Endodermal cell (in vitro differentiated cells): Measurements from ENCODE around the gene SNRPD2. TPM values are rescaled to one million over a fixed set of nuclear protein-coding genes. Genes with fewer than 3 reads are reported as not detected.

Experiments used
- DNase-seq: peaks from one replicate; pipeline ENCODE4 v3.0.0-alpha.2; 2017
- H3K27ac ChIP-seq: 2 replicates; pipeline ENCODE4 v1.5.1; 2013; ENCODE audit warnings: mild to moderate bottlenecking, low read depth, low read length, moderate library complexity
- H3K27me3 ChIP-seq: 2 replicates; pipeline ENCODE4 v1.6.1; 2013; ENCODE audit warnings: mild to moderate bottlenecking, low read length, moderate library complexity; ENCODE audit not compliant: insufficient read depth, control insufficient read depth, poor library complexity, severe bottlenecking
- H3K36me3 ChIP-seq: 2 replicates; pipeline ENCODE4 v1.7.0; 2013; ENCODE audit warnings: mild to moderate bottlenecking, low read length, moderate library complexity; ENCODE audit not compliant: control insufficient read depth, insufficient read depth
- H3K4me1 ChIP-seq: one replicate; pipeline ENCODE4 v1.7.0; 2013; ENCODE audit warnings: low read length; ENCODE audit not compliant: control insufficient read depth, insufficient read depth
- H3K4me3 ChIP-seq: 2 replicates; pipeline ENCODE4 v1.5.1; 2013; ENCODE audit warnings: mild to moderate bottlenecking, low read length, moderate library complexity
- H3K9ac ChIP-seq: 2 replicates; pipeline ENCODE4 v1.6.1; 2013; ENCODE audit warnings: mild to moderate bottlenecking, low read length, moderate library complexity; ENCODE audit not compliant: poor library complexity, severe bottlenecking; ENCODE audit errors: extremely low read depth
- H3K9me3 ChIP-seq: 2 replicates; pipeline ENCODE4 v1.6.1; 2013; ENCODE audit warnings: mild to moderate bottlenecking, low read length, moderate library complexity; ENCODE audit not compliant: control insufficient read depth
- H3K27ac Mint-ChIP-seq: 2 replicates; pipeline ENCODE4 v1.8.0; 2020; ENCODE audit warnings: mixed read lengths
- H3K27me3 Mint-ChIP-seq: 2 replicates; pipeline ENCODE4 v1.8.0; 2021; ENCODE audit warnings: mild to moderate bottlenecking, mixed read lengths; ENCODE audit not compliant: insufficient read depth
- H3K36me3 Mint-ChIP-seq: 2 replicates; pipeline ENCODE4 v1.8.0; 2020; ENCODE audit warnings: low read depth, mixed read lengths
- H3K4me1 Mint-ChIP-seq: 2 replicates; pipeline ENCODE4 v1.8.0; 2020; ENCODE audit warnings: mixed read lengths
- H3K4me3 Mint-ChIP-seq: 2 replicates; pipeline ENCODE4 v1.8.0; 2020; ENCODE audit warnings: mild to moderate bottlenecking, moderate library complexity, mixed read lengths
- H3K9me3 Mint-ChIP-seq: 2 replicates; pipeline ENCODE4 v1.8.0; 2020; ENCODE audit warnings: mild to moderate bottlenecking, mixed read lengths
- WGBS, 2 experiments: methylation state at CpG; one replicate each; pipeline versions ENCODE4 v1.1.5 to v1.1.7; 2013; ENCODE audit warnings: missing lambda C conversion rate in 2 of 2, mixed read lengths in 1 of 2; ENCODE audit not compliant: insufficient coverage in 1 of 2, insufficient read length in 1 of 2; 5-methylcytosine and 5-hydroxymethylcytosine counted together
- total RNA-seq, 2 donors: library from RNA; stranded (reverse); fragmentation: NEBNext Ultra II Directional in 1 of 2; extraction: Animal tissue kit (Norgen Biotek cat#: 25700) in 1 of 2; gene quantifications; 2 replicates in 1 of 2; 3 replicates in 1 of 2; pipeline ENCODE4 v1.2.1, GENCODE V29; 2021
- TF ChIP-seq, protein P1 (sequence below): fragments of 200-600 bp; sonication (generic); conservative IDR thresholded peaks from 2 replicates; pipeline ENCODE4 v1.5.0; 2021; ENCODE audit warnings: antibody characterized with exemption, mild to moderate bottlenecking

Gene SNRPD2
- total RNA-seq, 2 donors from 2014 or later, result 644 to 654 TPM

DNA sequence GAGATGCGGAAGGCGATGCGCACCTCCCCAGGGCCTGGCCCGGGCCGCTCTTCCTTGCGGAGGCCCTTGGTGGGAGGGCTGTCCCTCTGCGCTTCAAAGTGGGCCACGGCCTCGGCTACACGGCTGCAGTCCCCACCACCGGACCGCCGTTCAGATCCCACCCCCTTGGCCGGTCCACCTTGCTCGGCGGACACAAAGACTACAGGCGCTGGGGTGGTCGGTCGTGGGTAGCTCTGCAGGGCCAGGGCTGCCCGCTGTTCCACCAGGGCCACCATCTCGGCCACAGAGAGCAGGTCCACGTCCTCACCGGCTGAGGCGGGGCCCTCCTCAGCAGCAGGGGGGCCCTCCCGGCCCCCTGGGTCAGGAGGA lies 20.9 kb upstream of the SNRPD2 start:
- H3K27ac ChIP-seq, result no peak overlapping the region
- no peak overlapping the region for H3K9ac ChIP-seq
- no peak for DNase-seq
- Mint-ChIP-seq H3K4me3 (no peak overlapping the region), H3K4me1 (peaks cover 16% of the 10 kb centered on the region), H3K27ac (no peak overlapping the region), H3K27me3 (no peaks in the 10 kb centered on the region), H3K36me3 (peaks cover 26% of the 10 kb centered on the region), H3K9me3 (no peaks in the 10 kb centered on the region)
- WGBS, 2 experiments, result 96 to 98% methylated on average over 18 to 25 of the region's 25 CpGs
- H3K4me1 ChIP-seq, result no peaks in the 10 kb centered on the region
- H3K4me3 ChIP-seq, result no peak overlapping the region
- no peaks in the 10 kb centered on the region for H3K27me3 ChIP-seq
- TF ChIP-seq, protein P1, sequence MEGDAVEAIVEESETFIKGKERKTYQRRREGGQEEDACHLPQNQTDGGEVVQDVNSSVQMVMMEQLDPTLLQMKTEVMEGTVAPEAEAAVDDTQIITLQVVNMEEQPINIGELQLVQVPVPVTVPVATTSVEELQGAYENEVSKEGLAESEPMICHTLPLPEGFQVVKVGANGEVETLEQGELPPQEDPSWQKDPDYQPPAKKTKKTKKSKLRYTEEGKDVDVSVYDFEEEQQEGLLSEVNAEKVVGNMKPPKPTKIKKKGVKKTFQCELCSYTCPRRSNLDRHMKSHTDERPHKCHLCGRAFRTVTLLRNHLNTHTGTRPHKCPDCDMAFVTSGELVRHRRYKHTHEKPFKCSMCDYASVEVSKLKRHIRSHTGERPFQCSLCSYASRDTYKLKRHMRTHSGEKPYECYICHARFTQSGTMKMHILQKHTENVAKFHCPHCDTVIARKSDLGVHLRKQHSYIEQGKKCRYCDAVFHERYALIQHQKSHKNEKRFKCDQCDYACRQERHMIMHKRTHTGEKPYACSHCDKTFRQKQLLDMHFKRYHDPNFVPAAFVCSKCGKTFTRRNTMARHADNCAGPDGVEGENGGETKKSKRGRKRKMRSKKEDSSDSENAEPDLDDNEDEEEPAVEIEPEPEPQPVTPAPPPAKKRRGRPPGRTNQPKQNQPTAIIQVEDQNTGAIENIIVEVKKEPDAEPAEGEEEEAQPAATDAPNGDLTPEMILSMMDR, result no peak
- H3K9me3 ChIP-seq, result no peaks in the 10 kb centered on the region
- peaks cover 19% of the 10 kb centered on the region for H3K36me3 ChIP-seq

DNA sequence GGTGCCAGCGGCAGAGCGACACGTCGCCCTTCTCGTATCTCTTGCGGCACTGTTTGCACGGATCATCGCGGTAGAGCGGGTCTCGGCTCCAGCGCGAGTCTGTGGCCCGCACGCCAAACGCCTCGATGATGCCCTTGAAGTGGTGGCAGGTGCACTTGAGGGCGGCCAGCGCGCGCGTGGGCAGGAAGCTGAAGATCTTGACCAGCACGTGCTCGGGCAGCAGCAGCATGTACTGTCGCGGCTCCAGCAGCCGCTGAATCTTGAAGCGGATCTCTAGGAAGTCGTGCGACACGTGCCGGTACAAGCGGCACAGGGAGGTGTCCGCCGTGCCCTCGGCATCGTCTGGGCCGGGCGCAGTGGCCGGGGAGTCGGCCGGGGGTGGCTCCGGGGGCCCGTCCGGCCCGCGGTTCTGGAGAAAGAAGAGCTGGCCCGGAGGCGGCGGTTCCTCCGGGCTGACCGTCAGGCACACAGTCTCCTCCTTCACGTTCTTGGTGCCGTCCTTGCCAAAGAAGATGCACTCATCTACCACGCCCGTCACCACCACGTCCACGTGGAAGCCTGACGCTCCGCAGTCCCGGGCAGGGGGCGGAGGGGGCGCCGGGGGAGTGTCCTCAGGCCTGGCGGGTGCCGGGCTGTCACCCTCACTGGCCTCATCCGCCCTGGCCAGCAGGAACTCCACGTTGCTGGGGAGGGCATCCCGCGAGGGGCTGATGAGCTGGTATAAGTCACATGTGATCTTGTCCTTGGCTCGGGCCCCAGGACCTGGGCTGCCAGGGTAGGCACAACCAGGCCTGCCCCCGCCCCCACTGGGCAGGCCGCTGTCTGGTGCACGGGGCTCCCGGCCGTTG lies 20.3 kb upstream of the SNRPD2 start:
- WGBS, 2 experiments, result 96 to 97% methylated on average over 48 to 76 of the region's 76 CpGs
- peaks cover 26% of the 10 kb centered on the region for H3K36me3 Mint-ChIP-seq
- H3K9me3 Mint-ChIP-seq, result no peaks in the 10 kb centered on the region
- H3K4me1 Mint-ChIP-seq, result peaks cover 16% of the 10 kb centered on the region
- no peaks in the 10 kb centered on the region for H3K27me3 Mint-ChIP-seq
- Histone ChIP-seq H3K36me3 (peaks cover 19% of the 10 kb centered on the region), H3K27me3 (no peaks in the 10 kb centered on the region), H3K9me3 (no peaks in the 10 kb centered on the region), H3K4me1 (no peaks in the 10 kb centered on the region), H3K27ac (no peak overlapping the region), H3K9ac (no peak overlapping the region), H3K4me3 (no peak overlapping the region)
- no peak overlapping the region for H3K27ac Mint-ChIP-seq
- no peak for DNase-seq
- TF ChIP-seq, protein P1, result no peak
- H3K4me3 Mint-ChIP-seq, result no peak overlapping the region

DNA sequence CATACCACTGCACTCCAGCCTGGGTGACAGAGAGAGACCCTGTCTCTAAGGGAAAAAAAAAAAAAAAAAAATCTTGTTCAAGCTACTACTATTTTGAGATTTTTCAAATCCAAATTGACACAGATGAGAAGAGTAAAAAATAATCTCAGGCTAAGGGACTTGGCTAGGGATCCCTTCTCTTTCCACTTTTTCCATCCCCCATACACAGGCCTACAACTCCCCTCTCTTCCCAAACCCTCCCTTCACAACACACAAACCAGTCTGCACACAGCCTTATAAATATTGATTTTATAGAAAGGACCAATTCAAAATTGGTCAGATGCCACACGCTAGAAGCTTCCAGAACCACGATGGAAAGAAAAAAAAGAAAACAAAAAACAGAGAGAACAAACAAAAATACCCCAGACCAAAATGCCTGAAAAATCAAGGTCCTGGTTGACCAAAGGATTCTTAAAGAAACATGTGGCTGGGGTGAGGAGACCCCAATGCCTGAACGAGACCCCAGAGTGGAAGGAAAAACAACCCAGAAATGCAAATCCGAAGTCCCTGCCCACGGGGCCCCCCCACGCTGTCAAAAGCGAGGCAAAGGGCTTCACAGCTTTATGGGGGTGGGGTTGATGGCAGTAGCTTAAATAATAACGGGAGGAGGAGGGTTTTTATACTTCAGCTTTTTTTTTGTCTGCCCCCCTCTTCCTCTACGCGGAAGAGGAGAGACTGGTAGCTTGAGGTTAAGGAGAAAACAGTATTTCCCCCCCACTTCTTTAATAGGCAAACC lies 18.8 kb upstream of the SNRPD2 start:
- H3K27me3 ChIP-seq, result no peaks in the 10 kb centered on the region
- Mint-ChIP-seq H3K4me1 (peaks cover 6% of the 10 kb centered on the region), H3K27me3 (no peaks in the 10 kb centered on the region), H3K9me3 (no peaks in the 10 kb centered on the region), H3K36me3 (peaks cover 26% of the 10 kb centered on the region), H3K27ac (peak overlapping the region; percentile 52), H3K4me3 (no peak overlapping the region)
- H3K4me1 ChIP-seq, result no peaks in the 10 kb centered on the region
- H3K4me3 ChIP-seq, result no peak overlapping the region
- H3K27ac ChIP-seq, result no peak overlapping the region
- DNase-seq, result no peak
- WGBS, 2 experiments, result 86 to 95% methylated on average over 1 to 7 of the region's 10 CpGs
- TF ChIP-seq, protein P1, result no peak
- no peaks in the 10 kb centered on the region for H3K9me3 ChIP-seq
- no peak overlapping the region for H3K9ac ChIP-seq
- peaks cover 19% of the 10 kb centered on the region for H3K36me3 ChIP-seq
